GM23338 (cell line): ENCODE measurements around the gene BCAR3. TPM values are rescaled to one million over a fixed set of nuclear protein-coding genes. Genes with fewer than 3 reads are reported as not detected.
A peak's percentile ranks its signal among the peaks of the same experiment; 100 is the strongest.

Source experiments
- ATAC-seq: fragments of 200-7000 bp; cut with Tn5 transposase; 3 replicates; pipeline ENCODE4 v1.9.1; 2020
- DNase-seq: peaks from one replicate; pipeline ENCODE4 v3.0.0-alpha.2; 2015; ENCODE audit warnings: low spot score
- H2AFZ ChIP-seq: fragments of 200-600 bp; sonication (generic); 2 replicates; pipeline ENCODE4 v1.8.0; 2016; ENCODE audit warnings: antibody characterized with exemption, mild to moderate bottlenecking, moderate library complexity
- H3F3A ChIP-seq: fragments of 200-600 bp; sonication (generic); replicated peaks from 2 replicates; pipeline ENCODE4 v1.8.0; 2017; ENCODE audit warnings: antibody characterized with exemption, mixed run types, low read depth
- H3K27ac ChIP-seq: fragments of 200-600 bp; sonication (generic); 2 replicates; pipeline ENCODE4 v1.6.1; 2016; ENCODE audit warnings: low read depth
- H3K27me3 ChIP-seq: fragments of 200-600 bp; sonication (generic); 2 replicates; pipeline ENCODE4 v1.8.0; 2016; ENCODE audit warnings: mild to moderate bottlenecking, mixed run types, moderate library complexity; ENCODE audit not compliant: insufficient read depth
- H3K36me3 ChIP-seq: fragments of 200-600 bp; sonication (generic); 2 replicates; pipeline ENCODE4 v1.8.0; 2016; ENCODE audit warnings: mild to moderate bottlenecking; ENCODE audit not compliant: insufficient read depth
- H3K4me1 ChIP-seq: fragments of 200-600 bp; sonication (generic); 2 replicates; pipeline ENCODE4 v1.8.0; 2016; ENCODE audit warnings: mild to moderate bottlenecking, moderate library complexity; ENCODE audit not compliant: insufficient read depth
- H3K4me2 ChIP-seq: fragments of 200-600 bp; sonication (generic); 2 replicates; pipeline ENCODE4 v1.7.1; 2017; ENCODE audit warnings: mixed run types
- H3K4me3 ChIP-seq: fragments of 200-600 bp; sonication (generic); 2 replicates; pipeline ENCODE4 v1.6.1; 2016; ENCODE audit warnings: mixed run types
- H3K79me2 ChIP-seq: fragments of 200-600 bp; sonication (generic); replicated peaks from 2 replicates; pipeline ENCODE4 v1.8.0; 2017; ENCODE audit warnings: mild to moderate bottlenecking; ENCODE audit not compliant: insufficient read depth
- H3K9me2 ChIP-seq: fragments of 200-600 bp; sonication (generic); 2 replicates; pipeline ENCODE4 v1.8.0; 2017; ENCODE audit not compliant: insufficient read depth
- H4K20me1 ChIP-seq: fragments of 200-600 bp; sonication (generic); replicated peaks from 2 replicates; pipeline ENCODE4 v1.8.0; 2017; ENCODE audit warnings: mild to moderate bottlenecking; ENCODE audit not compliant: insufficient read depth
- H3K27ac Mint-ChIP-seq: 2 replicates; pipeline ENCODE4 v1.8.0; 2020; ENCODE audit warnings: inconsistent platforms, mild to moderate bottlenecking, moderate library complexity, mixed read lengths
- H3K27me3 Mint-ChIP-seq: 3 replicates; pipeline ENCODE4 v1.8.0; 2022; ENCODE audit warnings: low read depth, mild to moderate bottlenecking, moderate library complexity, mixed read lengths, inconsistent platforms; ENCODE audit not compliant: insufficient read depth, poor library complexity
- H3K36me3 Mint-ChIP-seq: 3 replicates; pipeline ENCODE4 v1.8.0; 2021; ENCODE audit warnings: low read depth, mild to moderate bottlenecking, inconsistent platforms, moderate library complexity, mixed read lengths
- H3K4me1 Mint-ChIP-seq: 3 replicates; pipeline ENCODE4 v1.8.0; 2020; ENCODE audit warnings: mild to moderate bottlenecking, inconsistent platforms, mixed read lengths
- H3K4me3 Mint-ChIP-seq: 3 replicates; pipeline ENCODE4 v1.8.0; 2021; ENCODE audit warnings: moderate library complexity, mild to moderate bottlenecking, inconsistent platforms, mixed read lengths
- H3K9me3 Mint-ChIP-seq: 3 replicates; pipeline ENCODE4 v1.8.0; 2020; ENCODE audit warnings: moderate library complexity, mild to moderate bottlenecking, inconsistent platforms, mixed read lengths
- EZH2 ChIP-seq: fragments of 200-600 bp; sonication (generic); IDR thresholded peaks from one replicate; pipeline ENCODE4 v1.8.0; 2017; ENCODE audit warnings: antibody characterized with exemption, mild to moderate bottlenecking, low read depth; ENCODE audit not compliant: unreplicated experiment
- POLR2AphosphoS5 ChIP-seq: IDR thresholded peaks from 2 replicates; pipeline ENCODE4 v1.6.1; 2016; ENCODE audit warnings: antibody characterized with exemption, low read depth
- ZNF114 ChIP-seq: fragments of 250-450 bp; sonication (Bioruptor Pico); IDR thresholded peaks from 2 replicates; pipeline ENCODE4 v1.5.0; 2020; ENCODE audit warnings: mild to moderate bottlenecking, moderate library complexity
- polyA plus RNA-seq: library from polyadenylated mRNA; unstranded; fragments of >200 nt; fragmentation: Nextera tagmentation; extraction: Ambion mirVana; gene quantifications from 2 replicates; pipeline ENCODE4 v1.2.1, GENCODE V29; 2016
- total RNA-seq: library from RNA; depleted of rRNA; stranded (reverse); fragments of >200 nt; shearing (Covaris generic); gene quantifications from 2 replicates; pipeline ENCODE4 v1.2.3, GENCODE V29; 2014
- TF ChIP-seq, protein P1 (sequence below): fragments of 250-450 bp; sonication (Bioruptor Pico); IDR thresholded peaks from 2 replicates; pipeline ENCODE4 v1.5.0; 2020; ENCODE audit warnings: mild to moderate bottlenecking, moderate library complexity
- TF ChIP-seq, protein P2 (sequence below), 2 experiments: fragments of 200-600 bp in 1 of 2; sonication (generic) in 1 of 2; conservative IDR thresholded peaks; 2 replicates each; pipeline versions ENCODE4 v1.5.1 to v1.6.1; 2016 to 2017; ENCODE audit warnings: antibody characterized with exemption in 2 of 2, low read depth in 2 of 2, mild to moderate bottlenecking in 2 of 2, moderate library complexity in 1 of 2

BCAR3 gene
- total and polyA plus RNA-seq, 2 experiments from 2014 or later, result 5.5 to 9.7 TPM

DNA sequence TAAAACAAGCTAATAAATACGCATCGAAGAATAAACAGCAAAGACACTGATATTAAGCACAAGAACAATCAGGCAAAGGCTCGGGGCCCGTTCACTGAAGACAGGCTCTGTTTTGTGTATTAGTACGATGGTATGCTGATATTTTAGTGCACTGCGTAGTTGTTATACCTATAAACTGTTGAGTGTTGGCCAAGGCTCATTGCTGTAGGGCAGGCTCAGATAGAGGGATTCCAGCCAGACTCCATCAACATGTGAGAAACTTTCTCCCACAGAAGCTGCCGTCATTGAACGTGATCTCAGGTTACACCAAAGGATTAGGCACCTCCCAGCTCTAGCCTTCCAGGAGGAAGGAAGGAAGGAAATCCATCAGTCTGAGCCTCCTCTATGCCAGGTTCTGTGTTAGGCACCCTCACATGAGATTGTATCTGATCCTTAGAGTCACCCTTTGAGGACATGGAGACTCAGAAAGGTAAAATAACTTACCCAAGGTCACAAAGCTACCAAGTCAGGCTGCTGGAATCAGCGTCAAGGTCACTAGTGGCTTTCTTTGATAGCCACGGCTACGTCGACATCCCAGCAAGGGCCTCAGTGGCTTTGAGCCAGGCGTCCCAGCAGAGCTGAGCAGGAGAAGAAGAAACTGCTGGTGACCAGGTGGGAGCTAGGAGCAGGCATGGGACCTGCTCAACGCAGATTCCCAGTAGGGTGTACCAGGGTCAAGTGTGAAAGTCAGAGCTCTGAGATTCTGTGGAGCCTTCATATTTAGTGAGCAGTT lies 14.8 kb downstream of the BCAR3 start:
- Histone ChIP-seq H3K4me3 (no peak overlapping the region), H3F3A (no peaks in the 10 kb centered on the region), H3K36me3 (no peaks in the 10 kb centered on the region), H3K4me2 (no peak overlapping the region), H3K9me2 (no peaks in the 10 kb centered on the region), H3K27me3 (no peaks in the 10 kb centered on the region), H3K4me1 (peaks cover 33% of the 10 kb centered on the region), H3K27ac (no peak overlapping the region), H4K20me1 (no peaks in the 10 kb centered on the region), H3K79me2 (peaks cover 7% of the 10 kb centered on the region), H2AFZ (no peak overlapping the region)
- Mint-ChIP-seq H3K27me3 (peaks cover 11% of the 10 kb centered on the region), H3K4me3 (no peak overlapping the region), H3K4me1 (peaks cover 43% of the 10 kb centered on the region), H3K27ac (no peak overlapping the region), H3K9me3 (peaks cover 5% of the 10 kb centered on the region; the same call in 2 of the 3 replicates), H3K36me3 (peaks cover 19% of the 10 kb centered on the region)
- ATAC-seq (peak; percentile 92), DNase-seq (peak; percentile 80)
- TF ChIP-seq, protein P1, sequence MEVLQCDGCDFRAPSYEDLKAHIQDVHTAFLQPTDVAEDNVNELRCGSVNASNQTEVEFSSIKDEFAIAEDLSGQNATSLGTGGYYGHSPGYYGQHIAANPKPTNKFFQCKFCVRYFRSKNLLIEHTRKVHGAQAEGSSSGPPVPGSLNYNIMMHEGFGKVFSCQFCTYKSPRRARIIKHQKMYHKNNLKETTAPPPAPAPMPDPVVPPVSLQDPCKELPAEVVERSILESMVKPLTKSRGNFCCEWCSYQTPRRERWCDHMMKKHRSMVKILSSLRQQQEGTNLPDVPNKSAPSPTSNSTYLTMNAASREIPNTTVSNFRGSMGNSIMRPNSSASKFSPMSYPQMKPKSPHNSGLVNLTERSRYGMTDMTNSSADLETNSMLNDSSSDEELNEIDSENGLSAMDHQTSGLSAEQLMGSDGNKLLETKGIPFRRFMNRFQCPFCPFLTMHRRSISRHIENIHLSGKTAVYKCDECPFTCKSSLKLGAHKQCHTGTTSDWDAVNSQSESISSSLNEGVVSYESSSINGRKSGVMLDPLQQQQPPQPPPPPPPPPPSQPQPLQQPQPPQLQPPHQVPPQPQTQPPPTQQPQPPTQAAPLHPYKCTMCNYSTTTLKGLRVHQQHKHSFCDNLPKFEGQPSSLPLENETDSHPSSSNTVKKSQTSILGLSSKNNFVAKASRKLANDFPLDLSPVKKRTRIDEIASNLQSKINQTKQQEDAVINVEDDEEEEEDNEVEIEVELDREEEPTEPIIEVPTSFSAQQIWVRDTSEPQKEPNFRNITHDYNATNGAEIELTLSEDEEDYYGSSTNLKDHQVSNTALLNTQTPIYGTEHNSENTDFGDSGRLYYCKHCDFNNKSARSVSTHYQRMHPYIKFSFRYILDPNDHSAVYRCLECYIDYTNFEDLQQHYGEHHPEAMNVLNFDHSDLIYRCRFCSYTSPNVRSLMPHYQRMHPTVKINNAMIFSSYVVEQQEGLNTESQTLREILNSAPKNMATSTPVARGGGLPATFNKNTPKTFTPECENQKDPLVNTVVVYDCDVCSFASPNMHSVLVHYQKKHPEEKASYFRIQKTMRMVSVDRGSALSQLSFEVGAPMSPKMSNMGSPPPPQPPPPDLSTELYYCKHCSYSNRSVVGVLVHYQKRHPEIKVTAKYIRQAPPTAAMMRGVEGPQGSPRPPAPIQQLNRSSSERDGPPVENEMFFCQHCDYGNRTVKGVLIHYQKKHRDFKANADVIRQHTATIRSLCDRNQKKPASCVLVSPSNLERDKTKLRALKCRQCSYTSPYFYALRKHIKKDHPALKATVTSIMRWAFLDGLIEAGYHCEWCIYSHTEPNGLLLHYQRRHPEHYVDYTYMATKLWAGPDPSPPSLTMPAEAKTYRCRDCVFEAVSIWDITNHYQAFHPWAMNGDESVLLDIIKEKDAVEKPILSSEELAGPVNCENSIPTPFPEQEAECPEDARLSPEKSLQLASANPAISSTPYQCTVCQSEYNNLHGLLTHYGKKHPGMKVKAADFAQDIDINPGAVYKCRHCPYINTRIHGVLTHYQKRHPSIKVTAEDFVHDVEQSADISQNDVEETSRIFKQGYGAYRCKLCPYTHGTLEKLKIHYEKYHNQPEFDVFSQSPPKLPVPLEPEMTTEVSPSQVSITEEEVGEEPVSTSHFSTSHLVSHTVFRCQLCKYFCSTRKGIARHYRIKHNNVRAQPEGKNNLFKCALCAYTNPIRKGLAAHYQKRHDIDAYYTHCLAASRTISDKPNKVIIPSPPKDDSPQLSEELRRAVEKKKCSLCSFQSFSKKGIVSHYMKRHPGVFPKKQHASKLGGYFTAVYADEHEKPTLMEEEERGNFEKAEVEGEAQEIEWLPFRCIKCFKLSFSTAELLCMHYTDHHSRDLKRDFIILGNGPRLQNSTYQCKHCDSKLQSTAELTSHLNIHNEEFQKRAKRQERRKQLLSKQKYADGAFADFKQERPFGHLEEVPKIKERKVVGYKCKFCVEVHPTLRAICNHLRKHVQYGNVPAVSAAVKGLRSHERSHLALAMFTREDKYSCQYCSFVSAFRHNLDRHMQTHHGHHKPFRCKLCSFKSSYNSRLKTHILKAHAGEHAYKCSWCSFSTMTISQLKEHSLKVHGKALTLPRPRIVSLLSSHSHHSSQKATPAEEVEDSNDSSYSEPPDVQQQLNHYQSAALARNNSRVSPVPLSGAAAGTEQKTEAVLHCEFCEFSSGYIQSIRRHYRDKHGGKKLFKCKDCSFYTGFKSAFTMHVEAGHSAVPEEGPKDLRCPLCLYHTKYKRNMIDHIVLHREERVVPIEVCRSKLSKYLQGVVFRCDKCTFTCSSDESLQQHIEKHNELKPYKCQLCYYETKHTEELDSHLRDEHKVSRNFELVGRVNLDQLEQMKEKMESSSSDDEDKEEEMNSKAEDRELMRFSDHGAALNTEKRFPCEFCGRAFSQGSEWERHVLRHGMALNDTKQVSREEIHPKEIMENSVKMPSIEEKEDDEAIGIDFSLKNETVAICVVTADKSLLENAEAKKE, result 0 out of 2 replicates have a peak, but pooled peaks have one; percentile 39
- TF ChIP-seq, protein P2, sequence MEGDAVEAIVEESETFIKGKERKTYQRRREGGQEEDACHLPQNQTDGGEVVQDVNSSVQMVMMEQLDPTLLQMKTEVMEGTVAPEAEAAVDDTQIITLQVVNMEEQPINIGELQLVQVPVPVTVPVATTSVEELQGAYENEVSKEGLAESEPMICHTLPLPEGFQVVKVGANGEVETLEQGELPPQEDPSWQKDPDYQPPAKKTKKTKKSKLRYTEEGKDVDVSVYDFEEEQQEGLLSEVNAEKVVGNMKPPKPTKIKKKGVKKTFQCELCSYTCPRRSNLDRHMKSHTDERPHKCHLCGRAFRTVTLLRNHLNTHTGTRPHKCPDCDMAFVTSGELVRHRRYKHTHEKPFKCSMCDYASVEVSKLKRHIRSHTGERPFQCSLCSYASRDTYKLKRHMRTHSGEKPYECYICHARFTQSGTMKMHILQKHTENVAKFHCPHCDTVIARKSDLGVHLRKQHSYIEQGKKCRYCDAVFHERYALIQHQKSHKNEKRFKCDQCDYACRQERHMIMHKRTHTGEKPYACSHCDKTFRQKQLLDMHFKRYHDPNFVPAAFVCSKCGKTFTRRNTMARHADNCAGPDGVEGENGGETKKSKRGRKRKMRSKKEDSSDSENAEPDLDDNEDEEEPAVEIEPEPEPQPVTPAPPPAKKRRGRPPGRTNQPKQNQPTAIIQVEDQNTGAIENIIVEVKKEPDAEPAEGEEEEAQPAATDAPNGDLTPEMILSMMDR (conservative IDR thresholded peaks at IDR 0.05; ENCODE audit: low read depth in 2 of 2), result no peak
- TF ChIP-seq EZH2 (no peak), POLR2AphosphoS5 (no peak), ZNF114 (no peak)
